NCI-H2171 treated with DMSO at 0.1 percent for 48 hours (cell line): ENCODE data around the gene MROH8.
A peak's percentile ranks its signal among the peaks of the same experiment; 100 is the strongest.

Source experiments
- DNase-seq: peaks from one replicate; lab custom pipeline; 2025; lab: John Stamatoyannopoulos, UW

Gene MROH8

DNA sequence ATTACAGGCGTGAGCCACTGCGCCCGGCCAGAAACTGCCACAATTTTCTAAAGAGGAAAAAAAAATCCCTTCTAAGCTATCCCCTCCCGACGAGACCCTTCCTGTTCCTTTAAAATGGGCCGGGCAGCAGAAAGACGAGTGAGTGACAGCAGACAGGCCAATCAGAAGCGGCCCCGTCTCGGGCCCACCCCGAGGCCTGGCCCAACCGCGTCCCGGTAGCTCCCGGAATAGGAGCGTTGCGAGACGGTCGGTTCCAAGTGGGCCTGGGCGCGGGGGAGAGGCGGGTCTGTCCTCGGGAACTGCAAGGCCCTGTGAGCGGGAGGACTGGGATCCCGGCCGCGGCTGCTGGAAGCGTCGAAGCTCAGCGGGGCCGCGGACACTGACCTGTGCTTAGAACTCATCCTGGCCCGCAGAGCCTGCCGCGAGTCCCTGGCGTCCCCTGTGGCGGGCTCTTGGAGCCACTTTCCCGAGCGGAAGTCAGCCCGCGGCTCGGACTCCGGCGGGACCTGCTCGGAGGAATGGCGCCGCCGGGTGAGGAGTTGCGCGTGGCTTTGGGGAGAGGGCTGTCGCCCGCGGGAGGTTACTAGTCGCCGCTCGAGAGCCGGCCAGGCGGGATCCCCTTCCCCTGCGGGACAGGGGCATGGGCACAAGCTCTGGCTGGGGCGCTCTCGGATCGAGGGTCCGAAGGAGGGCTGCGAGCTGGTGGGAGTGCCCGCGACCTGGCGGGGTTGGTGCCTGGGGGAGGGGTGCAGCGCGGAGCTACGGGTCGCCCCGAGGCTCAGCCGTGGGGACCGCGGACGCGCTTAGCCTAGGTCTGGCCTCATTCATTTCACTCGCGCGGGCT is at the start of gene MROH8, which contains the start of gene RPN2:
Gene MROH8 (minus strand): TSS at position 710 of the 844 bp plus-strand sequence.
Gene RPN2 (plus strand): TSS at position 492 of the 844 bp plus-strand sequence. CDS start 27 bp downstream, at position 519.
- peak; percentile 99 for DNase-seq

DNA sequence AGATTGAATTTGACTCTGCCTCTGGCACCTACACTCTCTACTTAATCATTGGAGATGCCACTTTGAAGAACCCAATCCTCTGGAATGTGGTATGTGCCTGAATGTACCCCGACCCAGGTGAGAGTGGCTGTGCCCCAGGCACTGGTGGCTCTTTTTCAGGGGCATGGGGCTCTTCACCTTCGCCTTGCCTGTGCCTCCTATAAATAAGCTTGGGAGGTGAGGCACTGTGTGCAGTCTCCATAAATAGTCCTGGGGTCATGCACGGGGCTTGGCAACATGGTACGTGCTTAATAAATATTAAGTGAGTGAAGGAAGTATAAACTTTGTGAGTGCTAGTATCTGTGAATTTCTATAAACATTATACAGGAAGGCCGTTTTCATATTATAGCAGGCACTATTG is 49.3 kb upstream of the MROH8 start:
- DNase-seq = no peak

- no peak for DNase-seq
Measured at GRCh38 chr20:37228082-37228481, 48.7 kb upstream of the MROH8 start.

- no peak for DNase-seq
Measured at GRCh38 chr20:37226889-37227288, 47.5 kb upstream of the MROH8 start.

DNA sequence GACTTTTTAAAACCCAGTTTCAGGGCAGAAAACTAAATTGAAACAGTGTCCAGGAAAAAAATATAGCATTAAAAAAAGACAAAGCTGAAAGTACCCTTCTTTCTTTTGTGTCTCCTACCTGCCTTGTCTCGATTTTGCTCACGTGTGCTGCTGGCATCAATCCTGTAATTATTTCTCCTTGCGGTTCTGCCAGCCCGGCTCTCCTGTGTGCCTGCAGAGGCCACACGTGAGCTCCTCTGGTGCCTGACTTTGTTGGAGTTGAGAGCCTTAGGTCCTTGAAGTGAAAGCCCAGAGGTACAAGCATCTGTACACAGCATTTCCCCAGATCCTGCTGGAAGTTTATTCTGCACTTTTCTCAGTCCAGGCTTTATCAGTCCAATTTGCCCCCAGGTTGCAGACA is 45.8 kb upstream of the MROH8 start:
- no peak for DNase-seq

GRCh38 chr20:37223053-37223452 is 43.7 kb upstream of the MROH8 start:
- no peak for DNase-seq

DNA sequence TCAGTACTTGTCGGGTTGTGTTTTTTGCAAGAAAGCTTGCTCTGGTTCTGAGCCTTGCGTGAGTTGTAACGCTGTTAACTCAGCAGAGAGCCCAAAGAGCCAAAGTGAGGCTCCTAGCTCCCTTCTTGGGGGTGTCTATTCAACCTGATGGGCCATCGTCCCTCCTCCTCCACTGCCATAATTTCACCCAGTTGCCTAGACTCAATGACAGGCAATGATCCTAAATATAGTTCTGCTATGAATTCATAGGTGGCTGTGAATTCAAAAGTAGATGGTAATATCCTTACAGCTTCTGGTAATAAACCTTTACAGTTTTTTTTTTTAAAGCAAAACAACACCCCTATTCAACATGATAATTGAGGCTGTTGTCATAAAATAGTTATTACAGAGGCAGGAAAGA is 42.7 kb upstream of the MROH8 start:
- DNase-seq = no peak

GRCh38 chr20:37220731-37221130 is 41.4 kb upstream of the MROH8 start:
- no peak for DNase-seq

DNA sequence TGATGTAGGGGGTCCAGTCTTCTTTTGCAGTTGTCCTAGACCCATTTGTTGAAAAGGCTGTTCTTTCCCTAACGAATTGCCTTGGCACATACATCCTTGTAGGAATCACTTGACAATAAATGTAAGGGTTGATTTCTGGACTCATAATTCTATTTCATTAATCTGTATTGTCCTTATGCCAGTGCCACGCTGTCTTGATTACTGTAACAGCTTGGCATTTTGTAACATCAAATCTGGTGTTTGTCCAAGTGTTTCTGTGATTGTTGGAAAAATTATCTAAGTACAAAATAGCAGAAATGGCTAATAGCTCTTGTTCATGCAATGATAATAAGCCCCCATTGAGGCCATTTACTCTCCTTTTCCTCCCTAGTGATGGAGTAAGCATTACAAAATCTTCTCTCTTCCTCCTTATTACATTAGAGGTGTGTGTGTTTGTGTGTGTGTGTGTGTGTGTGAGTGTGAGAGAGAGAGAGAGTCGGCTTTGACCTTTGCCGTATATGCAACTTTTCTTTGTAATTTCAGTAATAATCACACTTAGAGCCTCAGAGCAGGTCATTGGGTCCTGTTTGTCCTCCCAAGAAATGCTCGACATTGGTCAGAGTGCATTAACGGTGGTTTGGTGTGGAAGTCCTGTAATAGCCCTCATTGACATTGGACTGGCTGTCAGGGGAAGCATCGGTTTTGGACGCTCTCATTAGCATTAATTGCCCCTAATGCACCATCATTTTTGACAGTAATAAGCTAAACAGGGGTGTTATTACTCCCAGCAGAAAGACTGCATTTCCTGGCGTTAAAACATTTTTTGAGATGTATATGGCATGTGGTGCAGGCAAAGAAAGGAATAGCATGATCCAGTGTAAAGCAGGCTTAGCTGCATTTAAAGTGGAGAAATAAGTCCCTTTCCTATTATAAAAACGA is 40.7 kb upstream of the MROH8 start:
- DNase-seq = no peak

DNA sequence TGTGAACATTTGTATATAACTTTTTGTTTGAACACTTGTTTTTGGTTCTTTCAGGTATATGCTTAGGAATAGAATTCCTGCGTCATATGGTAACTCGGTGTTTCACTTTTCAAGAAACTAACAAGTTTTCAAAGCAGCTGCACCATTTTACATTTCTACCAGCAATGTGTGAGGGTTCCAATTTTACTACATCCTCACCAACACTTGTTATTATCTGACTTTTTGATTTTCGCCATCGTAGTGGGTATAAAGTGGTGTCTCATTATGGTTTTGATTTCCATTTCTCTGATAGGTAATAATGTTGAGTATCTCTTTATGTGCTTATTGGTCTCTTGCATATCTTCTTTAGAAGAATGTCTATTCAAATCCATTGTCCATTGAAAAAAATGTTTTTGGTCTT is 39.6 kb upstream of the MROH8 start:
- DNase-seq = no peak

DNA sequence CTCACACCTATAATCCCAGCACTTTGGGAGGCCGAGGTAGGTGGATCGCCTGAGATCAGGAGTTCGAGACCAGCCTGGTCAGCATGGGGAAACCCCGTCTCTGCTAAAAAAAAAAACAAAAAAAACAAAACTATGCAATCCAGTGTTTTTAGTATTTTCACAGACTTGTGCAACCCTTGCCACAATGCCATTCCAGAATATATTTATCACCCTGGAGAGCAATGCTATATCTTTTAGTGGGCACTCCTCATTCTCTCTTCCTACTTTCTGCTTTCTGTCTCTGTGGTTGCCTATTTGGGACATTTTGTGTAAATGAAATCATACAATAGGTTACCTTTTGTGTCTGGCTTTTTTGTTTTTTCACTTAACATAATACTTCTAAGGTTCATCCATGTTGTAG is 39.1 kb upstream of the MROH8 start:
- DNase-seq = no peak

GRCh38 chr20:37209661-37210314 is 30.4 kb upstream of the MROH8 start:
- no peak for DNase-seq

- no peak for DNase-seq
Measured at GRCh38 chr20:37209193-37209592, 29.8 kb upstream of the MROH8 start.

- no peak for DNase-seq
Measured at GRCh38 chr20:37207171-37207570, 27.8 kb upstream of the MROH8 start.

- DNase-seq = no peak
Measured at GRCh38 chr20:37205794-37206193, 26.4 kb upstream of the MROH8 start.

DNA sequence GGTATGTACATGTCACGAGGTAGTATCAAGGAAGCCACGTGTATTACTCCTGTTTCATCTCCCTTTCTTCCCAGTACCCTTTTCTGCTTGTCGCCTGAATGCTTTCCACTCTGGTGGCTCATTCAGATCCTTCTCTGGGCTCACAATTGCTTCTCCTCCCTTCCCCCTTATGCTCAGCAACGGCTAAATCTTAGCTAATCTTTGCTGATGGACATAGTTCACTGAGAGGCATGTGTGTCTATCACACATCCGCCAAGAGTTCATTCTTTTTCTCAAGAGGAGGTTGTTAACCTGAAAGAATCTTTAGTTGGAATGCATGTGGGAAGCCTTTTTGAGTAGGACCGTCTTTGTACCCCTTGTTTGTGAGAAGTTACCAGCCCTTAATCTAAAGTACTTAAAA is 25.8 kb upstream of the MROH8 start:
- no peak for DNase-seq

DNA sequence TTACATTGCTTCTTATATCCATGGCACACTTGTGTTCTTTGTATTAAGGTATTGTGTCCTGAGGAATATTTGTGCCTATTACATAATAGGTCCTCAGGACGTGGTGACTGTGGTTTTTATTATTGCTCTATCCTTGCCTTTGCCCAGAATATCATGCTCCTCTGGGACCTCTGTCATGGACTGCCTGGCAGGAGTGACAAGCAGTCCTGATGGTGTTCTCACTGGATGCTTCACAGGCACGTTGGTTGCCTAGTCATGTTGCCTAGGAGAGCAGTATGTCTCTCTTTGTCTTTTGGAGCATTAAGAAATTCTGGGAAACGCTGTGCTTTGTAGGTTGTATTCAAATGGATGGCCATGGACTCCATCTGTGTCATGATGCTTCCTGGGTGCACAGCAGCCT is 24.7 kb upstream of the MROH8 start:
- DNase-seq = no peak

DNA sequence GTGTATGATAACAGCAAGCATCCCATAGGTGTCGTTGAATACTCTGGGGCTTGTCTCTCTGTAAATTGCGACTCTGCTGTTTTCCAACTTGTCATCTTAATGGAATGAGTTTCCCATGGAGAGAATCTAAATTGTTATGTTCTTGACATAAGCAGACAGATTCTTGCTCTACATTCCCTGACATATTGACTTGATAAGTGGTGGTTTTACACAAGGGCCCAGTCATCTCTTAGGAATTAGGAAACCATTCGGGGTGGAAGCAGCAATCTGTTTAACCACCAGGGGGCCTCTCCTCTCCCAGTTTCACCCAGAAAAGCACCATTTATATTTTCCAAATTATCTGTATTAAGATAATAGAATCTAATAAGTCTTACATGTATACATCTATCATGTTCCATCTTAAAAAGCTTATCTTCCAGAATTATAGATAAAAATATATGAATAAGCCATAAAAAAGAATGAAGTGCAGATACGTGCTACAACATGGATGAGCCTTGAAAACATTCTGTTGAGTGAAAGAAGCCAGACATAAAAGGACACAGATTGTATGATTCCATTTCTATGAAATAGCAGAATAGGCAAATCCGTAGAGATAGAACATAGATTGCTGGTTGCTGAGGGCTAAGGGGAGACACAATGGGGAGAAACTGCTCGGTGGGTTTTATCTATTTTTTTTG is 23.1 kb upstream of the MROH8 start:
- DNase-seq = peak; percentile 43

GRCh38 chr20:37201827-37202162 is 22.4 kb upstream of the MROH8 start:
- DNase-seq = no peak

GRCh38 chr20:37200926-37201826 is 21.8 kb upstream of the MROH8 start:
- DNase-seq = no peak

- DNase-seq = no peak
Measured at GRCh38 chr20:37200376-37200775, 21.0 kb upstream of the MROH8 start.
